Parathyroid adenoma (tissue), 2 donors: ENCODE results near the gene SLC16A6.
"Not testable (repeated sequence)": the region's sequence is repeated elsewhere in the genome, so short reads cannot be mapped to it uniquely, and the experiment has no call there.

Experiments
- H2AFZ ChIP-seq: fragments of 300-600 bp; sonication (generic); one replicate; pipeline ENCODE4 v1.7.0; 2017; ENCODE audit warnings: antibody characterized with exemption, mild to moderate bottlenecking
- H3K27ac ChIP-seq: fragments of 300-600 bp; sonication (generic); one replicate; pipeline ENCODE4 v1.7.0; 2017
- H3K27me3 ChIP-seq: fragments of 300-600 bp; sonication (generic); one replicate; pipeline ENCODE4 v1.7.0; 2017; ENCODE audit warnings: low read length; ENCODE audit not compliant: control insufficient read depth, insufficient read depth
- H3K36me3 ChIP-seq: fragments of 300-600 bp; sonication (generic); one replicate; pipeline ENCODE4 v1.7.0; 2017; ENCODE audit warnings: low read length; ENCODE audit not compliant: control insufficient read depth, insufficient read depth
- H3K4me1 ChIP-seq: fragments of 300-600 bp; sonication (generic); one replicate; pipeline ENCODE4 v1.7.0; 2017; ENCODE audit warnings: control low read depth
- H3K4me2 ChIP-seq: fragments of 300-600 bp; sonication (generic); one replicate; pipeline ENCODE4 v1.7.0; 2017; ENCODE audit warnings: low read length
- H3K4me3 ChIP-seq: fragments of 300-600 bp; sonication (generic); one replicate; pipeline ENCODE4 v1.7.0; 2017; ENCODE audit warnings: low read depth, low read length
- H3K79me2 ChIP-seq: fragments of 300-600 bp; sonication (generic); one replicate; pipeline ENCODE4 v1.7.0; 2017; ENCODE audit warnings: control low read depth
- H3K9ac ChIP-seq: fragments of 300-600 bp; sonication (generic); one replicate; pipeline ENCODE4 v1.7.0; 2017; ENCODE audit warnings: mild to moderate bottlenecking
- H3K9me3 ChIP-seq: fragments of 300-600 bp; sonication (generic); one replicate; pipeline ENCODE4 v1.7.0; 2017; ENCODE audit warnings: low read length; ENCODE audit not compliant: control insufficient read depth
- CTCF ChIP-seq: fragments of 300-600 bp; sonication (generic); IDR thresholded peaks from one replicate; pipeline ENCODE4 v1.7.0; 2017; ENCODE audit warnings: antibody characterized with exemption, mild to moderate bottlenecking
- donor health status: primary hyperparathyroidism.

SLC16A6 gene

GRCh38 chr17:68238871-68239253 lies 52.1 kb downstream of the SLC16A6 start:
- no peaks in the 10 kb centered on the region for H3K27me3 ChIP-seq
- H3K36me3 ChIP-seq, result no peaks in the 10 kb centered on the region
- no peaks in the 10 kb centered on the region for H3K79me2 ChIP-seq
- H3K4me1 ChIP-seq, result peaks cover 14% of the 10 kb centered on the region
- H3K4me3 ChIP-seq, result no peak overlapping the region
- H3K27ac ChIP-seq, result no peak overlapping the region
- no peak for TF ChIP-seq CTCF
- H3K4me2 ChIP-seq, result no peak overlapping the region
- H3K9ac ChIP-seq, result no peak overlapping the region
- peak overlapping the region; percentile 63 for H2AFZ ChIP-seq
- H3K9me3 ChIP-seq, result no peaks in the 10 kb centered on the region

GRCh38 chr17:68238164-68238870 lies 52.6 kb downstream of the SLC16A6 start:
- TF ChIP-seq CTCF, result no peak
- Histone ChIP-seq H2AFZ (no peak overlapping the region), H3K27me3 (no peaks in the 10 kb centered on the region), H3K36me3 (no peaks in the 10 kb centered on the region), H3K27ac (no peak overlapping the region), H3K79me2 (no peaks in the 10 kb centered on the region), H3K4me2 (no peak overlapping the region), H3K4me3 (no peak overlapping the region), H3K9me3 (no peaks in the 10 kb centered on the region), H3K4me1 (peaks cover 14% of the 10 kb centered on the region), H3K9ac (no peak overlapping the region)

- not testable (repeated sequence) for H3K79me2 ChIP-seq, H3K9ac ChIP-seq, H3K4me3 ChIP-seq, H3K27me3 ChIP-seq, H3K9me3 ChIP-seq, H2AFZ ChIP-seq, H3K36me3 ChIP-seq, H3K4me2 ChIP-seq, H3K27ac ChIP-seq
- peaks cover 14% of the 10 kb centered on the region for H3K4me1 ChIP-seq
Observed at GRCh38 chr17:68237369-68238163, 53.4 kb downstream of the SLC16A6 start.

GRCh38 chr17:68235336-68235791 lies 55.6 kb downstream of the SLC16A6 start:
- not testable (repeated sequence) for H3K9ac ChIP-seq, H3K4me3 ChIP-seq, H3K4me2 ChIP-seq, H3K36me3 ChIP-seq, H3K9me3 ChIP-seq, H3K27me3 ChIP-seq, H3K79me2 ChIP-seq
- H2AFZ ChIP-seq, result peak overlapping the region; percentile 43
- peak overlapping the region; percentile 12 for H3K27ac ChIP-seq
- peaks cover 14% of the 10 kb centered on the region for H3K4me1 ChIP-seq

- H3K27me3 ChIP-seq, H3K9me3 ChIP-seq, H3K9ac ChIP-seq, H3K4me2 ChIP-seq, H3K4me3 ChIP-seq, H2AFZ ChIP-seq, H3K79me2 ChIP-seq, H3K36me3 ChIP-seq: not testable (repeated sequence)
- peak overlapping the region; percentile 12 for H3K27ac ChIP-seq
- peaks cover 14% of the 10 kb centered on the region for H3K4me1 ChIP-seq
Observed at GRCh38 chr17:68234726-68235335, 56.1 kb downstream of the SLC16A6 start.

- H3K9ac ChIP-seq, H3K79me2 ChIP-seq, H3K9me3 ChIP-seq, H3K27me3 ChIP-seq, H2AFZ ChIP-seq, H3K4me3 ChIP-seq, H3K4me2 ChIP-seq, H3K27ac ChIP-seq, H3K4me1 ChIP-seq, H3K36me3 ChIP-seq: not testable (repeated sequence)
Observed at GRCh38 chr17:68232741-68233140, 58.2 kb downstream of the SLC16A6 start.
